OCI-LY7 (cell line): Measurements from ENCODE around the gene GALNTL6. TPM values are rescaled to one million over a fixed set of nuclear protein-coding genes. Genes with fewer than 3 reads are reported as not detected.

Experiments used
- BruUV-seq: library from RNA; stranded (reverse); fragments of 400-500 nt; replicated peaks from 2 replicates; lab custom pipeline; 2021; lab: Mats Ljungman, UMichigan
- CTCF ChIA-PET: fragments of 300-600 bp; sonication (Branson Sonifier 250); formaldehyde crosslinking; loops from one replicate; lab custom pipeline; 2022; ENCODE audit warnings: antibody characterized with exemption; ENCODE audit not compliant: unreplicated experiment; lab: Charles Lee
- POLR2A ChIA-PET: fragments of 300-600 bp; sonication (Branson Sonifier 250); formaldehyde crosslinking; loops from one replicate; lab custom pipeline; 2022; ENCODE audit warnings: antibody characterized with exemption; lab: Charles Lee
- DNase-seq: peaks from one replicate; pipeline ENCODE4 v3.0.0-alpha.2; 2015; ENCODE audit warnings: low spot score
- H2AFZ ChIP-seq: fragments of 200-600 bp; sonication (generic), shearing (Covaris generic); 2 replicates; pipeline ENCODE4 v1.6.1; 2014; ENCODE audit warnings: mild to moderate bottlenecking, antibody characterized with exemption, low read length, moderate library complexity
- H3K27ac ChIP-seq: fragments of 200-600 bp; sonication (generic); 2 replicates; pipeline ENCODE4 v1.5.1; 2014; ENCODE audit warnings: mixed run types, low read depth, mild to moderate bottlenecking, moderate library complexity, low read length, inconsistent platforms; ENCODE audit not compliant: poor library complexity, severe bottlenecking
- H3K36me3 ChIP-seq: fragments of 200-600 bp; sonication (generic); 2 replicates; pipeline ENCODE4 v1.6.1; 2014; ENCODE audit warnings: mild to moderate bottlenecking, antibody characterized with exemption, low read length, moderate library complexity, mixed read lengths; ENCODE audit not compliant: insufficient read depth
- H3K4me1 ChIP-seq: fragments of 200-600 bp; sonication (generic); 2 replicates; pipeline ENCODE4 v1.5.1; 2014; ENCODE audit warnings: mild to moderate bottlenecking, low read length; ENCODE audit not compliant: insufficient read depth, poor library complexity, severe bottlenecking
- H3K4me2 ChIP-seq: fragments of 200-600 bp; sonication (generic); 2 replicates; pipeline ENCODE4 v1.6.1; 2014; ENCODE audit warnings: mild to moderate bottlenecking, low read length
- H3K4me3 ChIP-seq: fragments of 200-600 bp; sonication (generic); 2 replicates; pipeline ENCODE4 v1.5.1; 2014; ENCODE audit warnings: mild to moderate bottlenecking, low read depth, low read length; ENCODE audit not compliant: poor library complexity, severe bottlenecking
- H3K79me2 ChIP-seq: fragments of 200-600 bp; sonication (generic); 2 replicates; pipeline ENCODE4 v1.6.1; 2016; ENCODE audit warnings: low read depth, mild to moderate bottlenecking, low read length, moderate library complexity, mixed read lengths; ENCODE audit not compliant: insufficient read depth
- H3K9me2 ChIP-seq: fragments of 200-600 bp; sonication (generic); 2 replicates; pipeline ENCODE4 v1.6.1; 2016; ENCODE audit warnings: mild to moderate bottlenecking, low read length, mixed read lengths; ENCODE audit not compliant: insufficient read depth
- H3K9me3 ChIP-seq: fragments of 200-600 bp; sonication (generic); 2 replicates; pipeline ENCODE4 v1.6.1; 2014; ENCODE audit warnings: mild to moderate bottlenecking, mixed run types, low read length, mixed read lengths
- H4K20me1 ChIP-seq: fragments of 200-600 bp; sonication (generic); 2 replicates; pipeline ENCODE4 v1.6.1; 2014; ENCODE audit warnings: mild to moderate bottlenecking, antibody characterized with exemption, low read length, moderate library complexity, mixed read lengths; ENCODE audit not compliant: insufficient read depth
- EZH2phosphoT487 ChIP-seq: fragments of 200-600 bp; sonication (generic); IDR thresholded peaks from 2 replicates; pipeline ENCODE4 v1.6.1; 2018; ENCODE audit warnings: low read depth, borderline replicate concordance, mild to moderate bottlenecking, mixed run types, antibody characterized with exemption, low read length, moderate library complexity, mixed read lengths
- intact Hi-C: fragments of 100-400 bp; cut with micrococcal nuclease; formaldehyde crosslinking; loops from one replicate; pipeline ENCODE4 v1.10.0; 2022; ENCODE audit not compliant: unreplicated experiment
- total RNA-seq, 2 experiments: library from RNA; depleted of rRNA in 1 of 2; stranded (reverse); fragments of >200 nt in 1 of 2; shearing (Covaris generic) in 1 of 2; gene quantifications; 2 replicates each; pipeline ENCODE4 v1.2.3, GENCODE V29; 2014 to 2022
- TF ChIP-seq, protein P1 (sequence below): fragments of 200-600 bp; sonication (generic); conservative IDR thresholded peaks from 2 replicates; pipeline ENCODE4 v1.5.1; 2014; ENCODE audit warnings: mild to moderate bottlenecking, antibody characterized with exemption, low read length, moderate library complexity, mixed read lengths

GALNTL6 gene
- total RNA-seq, 2 experiments from 2014 or later, result not detected

DNA sequence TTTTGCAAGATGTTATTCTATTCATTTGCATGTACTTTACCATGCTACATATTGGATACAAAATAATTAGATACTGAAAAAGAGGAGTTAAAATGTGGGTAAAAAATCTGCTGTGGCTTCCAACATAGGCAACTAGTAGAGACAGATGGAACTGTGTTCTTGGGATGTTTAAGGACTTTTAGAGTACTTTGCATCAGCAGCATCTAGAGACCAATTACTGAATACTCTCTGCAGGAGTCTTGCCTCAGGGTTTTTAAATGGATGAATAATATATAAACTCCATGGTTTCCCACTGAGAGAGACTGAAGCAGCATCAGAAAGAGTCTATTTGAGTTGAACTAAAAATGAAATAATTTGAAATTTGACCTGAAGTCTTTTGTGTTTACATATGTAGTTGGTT, 676.7 kb downstream of the GALNTL6 start:
- no peaks in the 10 kb centered on the region for H3K36me3 ChIP-seq
- ChIA-PET CTCF (no interaction called here), POLR2A (no interaction called here)
- H3K27ac ChIP-seq, result no peak overlapping the region
- H3K9me3 ChIP-seq, result no peaks in the 10 kb centered on the region
- no peaks in the 10 kb centered on the region for H3K9me2 ChIP-seq
- no peak for TF ChIP-seq EZH2phosphoT487
- TF ChIP-seq, protein P1, sequence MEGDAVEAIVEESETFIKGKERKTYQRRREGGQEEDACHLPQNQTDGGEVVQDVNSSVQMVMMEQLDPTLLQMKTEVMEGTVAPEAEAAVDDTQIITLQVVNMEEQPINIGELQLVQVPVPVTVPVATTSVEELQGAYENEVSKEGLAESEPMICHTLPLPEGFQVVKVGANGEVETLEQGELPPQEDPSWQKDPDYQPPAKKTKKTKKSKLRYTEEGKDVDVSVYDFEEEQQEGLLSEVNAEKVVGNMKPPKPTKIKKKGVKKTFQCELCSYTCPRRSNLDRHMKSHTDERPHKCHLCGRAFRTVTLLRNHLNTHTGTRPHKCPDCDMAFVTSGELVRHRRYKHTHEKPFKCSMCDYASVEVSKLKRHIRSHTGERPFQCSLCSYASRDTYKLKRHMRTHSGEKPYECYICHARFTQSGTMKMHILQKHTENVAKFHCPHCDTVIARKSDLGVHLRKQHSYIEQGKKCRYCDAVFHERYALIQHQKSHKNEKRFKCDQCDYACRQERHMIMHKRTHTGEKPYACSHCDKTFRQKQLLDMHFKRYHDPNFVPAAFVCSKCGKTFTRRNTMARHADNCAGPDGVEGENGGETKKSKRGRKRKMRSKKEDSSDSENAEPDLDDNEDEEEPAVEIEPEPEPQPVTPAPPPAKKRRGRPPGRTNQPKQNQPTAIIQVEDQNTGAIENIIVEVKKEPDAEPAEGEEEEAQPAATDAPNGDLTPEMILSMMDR, result no peak
- H3K4me3 ChIP-seq, result no peak overlapping the region
- no peak for DNase-seq
- no peak overlapping the region for H2AFZ ChIP-seq
- H3K79me2 ChIP-seq, result no peaks in the 10 kb centered on the region
- H3K4me2 ChIP-seq, result no peak overlapping the region
- intact Hi-C loops, result no loop called here
- no TSS peak for BruUV-seq
- H4K20me1 ChIP-seq, result no peaks in the 10 kb centered on the region
- H3K4me1 ChIP-seq, result no peaks in the 10 kb centered on the region

DNA sequence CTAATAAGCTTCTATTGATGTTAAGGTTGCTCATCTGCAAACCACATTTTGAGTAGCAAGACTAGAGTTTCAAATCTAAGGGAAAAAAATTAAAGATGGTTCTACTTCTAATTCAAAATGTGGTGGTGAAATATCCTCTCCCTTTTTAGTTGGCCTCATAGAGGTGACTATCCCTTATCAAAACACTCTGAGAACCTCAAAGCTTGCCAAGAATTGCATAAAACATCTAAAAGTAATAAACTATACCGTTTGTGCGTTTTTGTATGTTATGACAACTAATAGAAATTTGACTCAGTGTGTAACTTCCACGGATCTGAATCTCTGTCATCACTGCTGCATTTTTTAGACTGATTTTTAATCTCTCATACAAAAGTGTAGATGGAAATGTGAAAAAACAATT, 682.6 kb downstream of the GALNTL6 start:
- no peaks in the 10 kb centered on the region for H4K20me1 ChIP-seq
- no peaks in the 10 kb centered on the region for H3K4me1 ChIP-seq
- no peaks in the 10 kb centered on the region for H3K9me3 ChIP-seq
- H3K4me3 ChIP-seq, result no peak overlapping the region
- no peaks in the 10 kb centered on the region for H3K79me2 ChIP-seq
- no peak overlapping the region for H3K27ac ChIP-seq
- H2AFZ ChIP-seq, result no peak overlapping the region
- ChIA-PET CTCF (no interaction called here), POLR2A (interaction anchor here (0.5 kb wide), 1 partner anchor 19 kb away, joined by 3 read pairs; no protein-coding TSS in a partner anchor)
- TF ChIP-seq, protein P1, result no peak
- no peak for TF ChIP-seq EZH2phosphoT487
- intact Hi-C loops, result no loop called here
- DNase-seq, result no peak
- H3K9me2 ChIP-seq, result no peaks in the 10 kb centered on the region
- H3K4me2 ChIP-seq, result no peak overlapping the region
- BruUV-seq, result no TSS peak
- H3K36me3 ChIP-seq, result no peaks in the 10 kb centered on the region

DNA sequence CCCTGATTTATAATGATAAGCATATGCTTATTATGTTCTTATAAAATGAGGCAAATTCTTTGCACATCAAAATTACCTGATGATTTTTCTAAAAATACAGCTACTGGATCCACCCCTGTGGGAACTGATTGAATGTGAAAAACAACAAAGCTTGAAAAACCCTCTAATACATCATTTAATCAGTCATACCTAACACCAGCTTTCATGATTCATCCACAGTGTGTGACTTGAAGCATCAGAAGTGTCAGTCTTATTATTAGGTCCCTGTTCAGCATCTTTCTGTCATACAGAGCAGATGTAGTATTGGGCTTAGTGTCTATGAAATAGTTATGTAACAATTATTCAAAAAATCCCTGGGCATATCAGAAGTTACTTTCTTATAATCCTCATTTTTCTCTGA, 684.1 kb downstream of the GALNTL6 start:
- CTCF ChIA-PET, result no interaction called here
- Histone ChIP-seq H3K79me2 (no peaks in the 10 kb centered on the region), H3K4me2 (no peak overlapping the region), H3K27ac (no peak overlapping the region), H3K36me3 (no peaks in the 10 kb centered on the region), H3K9me2 (no peaks in the 10 kb centered on the region), H2AFZ (no peak overlapping the region), H3K4me3 (no peak overlapping the region), H3K4me1 (no peaks in the 10 kb centered on the region), H4K20me1 (no peaks in the 10 kb centered on the region), H3K9me3 (0 out of 2 replicates have a peak, but pooled peaks cover 1% of the 10 kb centered on the region)
- intact Hi-C loops, result no loop called here
- POLR2A ChIA-PET, result interaction anchor here (0.9 kb wide), 1 partner anchor 15 kb away, joined by 3 read pairs; no protein-coding TSS in a partner anchor
- no TSS peak for BruUV-seq
- no peak for DNase-seq
- TF ChIP-seq, protein P1, result no peak
- TF ChIP-seq EZH2phosphoT487, result no peak
